BLaER1 treated with 17β-estradiol and CSF1 and Interleukin-3, amounts not matched to agents 10 nM and 100 nM (cell line): ENCODE measurements around the gene CAMK1G.
A peak's percentile ranks its signal among the peaks of the same experiment; 100 is the strongest.

Experiments used
- H3K27ac ChIP-seq, 11 experiments: shearing (Covaris generic); formaldehyde crosslinking; 2 replicates each; pipeline ENCODE4 v1.8.1; 2022
- H3K27me3 ChIP-seq, 11 experiments: shearing (Covaris generic); formaldehyde crosslinking; 2 replicates each; pipeline ENCODE4 v1.8.1; 2022
- H3K36me3 ChIP-seq, 11 experiments: shearing (Covaris generic); formaldehyde crosslinking; 2 replicates each; pipeline ENCODE4 v1.8.1; 2022
- H3K4me1 ChIP-seq, 10 experiments: shearing (Covaris generic); formaldehyde crosslinking; 2 replicates each; pipeline ENCODE4 v1.8.1; 2022
- H3K4me2 ChIP-seq, 11 experiments: shearing (Covaris generic); formaldehyde crosslinking; 2 replicates each; pipeline ENCODE4 v1.8.1; 2022
- H3K4me3 ChIP-seq, 10 experiments: shearing (Covaris generic); formaldehyde crosslinking; 2 replicates each; pipeline ENCODE4 v1.8.1; 2022
- H3K9ac ChIP-seq, 11 experiments: shearing (Covaris generic); formaldehyde crosslinking; 2 replicates each; pipeline ENCODE4 v1.8.1; 2022
- H3K9me3 ChIP-seq, 11 experiments: shearing (Covaris generic); formaldehyde crosslinking; replicated peaks in 1 of 11; 2 replicates each; pipeline ENCODE4 v1.8.1; 2022
- H4K20me1 ChIP-seq, 11 experiments: shearing (Covaris generic); formaldehyde crosslinking; 2 replicates each; pipeline ENCODE4 v1.8.1; 2022
- Cebpa-rat ChIP-seq, 11 experiments: shearing (Covaris generic); IDR thresholded peaks; 2 replicates each; pipeline ENCODE4 v1.8.1; 2022

CAMK1G gene

GRCh38 chr1:209626346-209627026 lies 43.0 kb downstream of the CAMK1G start:
- Histone ChIP-seq H3K36me3 (peaks cover 0 to 72% (median 0%) of the 10 kb centered on the region in 11 experiments; a peak in 12 of 22 replicates), H3K4me2 (peak overlapping the region in 9 of 11 experiments; percentile 7 to 85 (median 74); a peak in 16 of 22 replicates), H3K9me3 (peaks cover 0 to 5% (median 0%) of the 10 kb centered on the region in 11 experiments; a peak in 1 of 22 replicates), H3K27ac (peak overlapping the region in 9 of 11 experiments; percentile 6 to 45 (median 29); a peak in 11 of 22 replicates), H4K20me1 (no peaks in the 10 kb centered on the region), H3K4me3 (no peak overlapping the region), H3K9ac (peak overlapping the region in 3 of 11 experiments; percentile 8 to 44 (median 12); a peak in 1 of 22 replicates), H3K27me3 (no peaks in the 10 kb centered on the region), H3K4me1 (peaks cover 11 to 47% (median 39%) of the 10 kb centered on the region in 10 experiments)
- TF ChIP-seq Cebpa-rat (IDR thresholded peaks at IDR 0.05) = no peak

DNA sequence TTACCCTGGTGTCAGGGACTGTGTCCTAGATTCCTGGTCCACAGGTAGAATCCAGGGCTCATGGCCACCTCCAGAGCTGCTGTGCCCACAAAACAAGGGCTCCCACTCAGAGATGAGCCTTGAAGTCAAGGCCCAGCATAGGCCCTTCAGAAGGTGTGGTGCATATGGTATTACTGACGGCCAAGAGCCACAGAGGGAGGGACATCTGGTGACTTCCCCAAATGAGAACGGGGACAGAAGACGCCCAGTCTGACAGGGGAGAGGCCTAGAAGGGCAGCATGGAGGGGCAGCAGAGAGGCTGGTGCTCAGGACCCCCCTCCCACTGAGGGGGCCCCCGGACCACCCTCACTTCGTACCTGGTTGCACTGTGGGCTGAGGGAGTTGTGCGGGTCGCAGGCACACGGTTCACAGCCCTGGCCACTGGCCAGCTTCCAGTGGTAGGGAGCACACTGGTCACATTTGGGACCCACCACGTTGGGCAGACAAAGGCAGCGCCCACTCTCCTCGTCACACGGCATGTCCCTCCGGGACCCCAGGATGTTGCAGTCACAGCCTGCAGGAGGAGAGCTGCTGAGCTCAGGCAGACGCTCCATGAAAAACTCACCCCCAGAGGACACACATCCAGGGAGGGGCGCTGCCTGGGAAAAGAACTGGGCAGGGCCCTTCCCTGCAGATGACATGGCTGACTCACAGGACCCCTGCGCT lies 43.7 kb downstream of the CAMK1G start:
- Histone ChIP-seq H3K4me1 (peaks cover 18 to 54% (median 43%) of the 10 kb centered on the region in 10 experiments), H3K4me2 (peak overlapping the region; percentile 17 to 85 (median 58); a peak in 20 of 22 replicates), H3K9ac (0 out of 22 replicates have a peak overlapping the region, but pooled peaks of 1 of the 11 experiments have one; percentile 44), H3K27me3 (no peaks in the 10 kb centered on the region), H3K27ac (peak overlapping the region in 7 of 11 experiments; percentile 6 to 45 (median 26); a peak in 9 of 22 replicates), H3K36me3 (peaks cover 0 to 72% (median 0%) of the 10 kb centered on the region in 11 experiments; a peak in 11 of 22 replicates), H3K4me3 (no peak overlapping the region), H4K20me1 (no peaks in the 10 kb centered on the region), H3K9me3 (peaks cover 0 to 5% (median 0%) of the 10 kb centered on the region in 11 experiments; a peak in 1 of 22 replicates)
- TF ChIP-seq Cebpa-rat (IDR thresholded peaks at IDR 0.05) = no peak

DNA sequence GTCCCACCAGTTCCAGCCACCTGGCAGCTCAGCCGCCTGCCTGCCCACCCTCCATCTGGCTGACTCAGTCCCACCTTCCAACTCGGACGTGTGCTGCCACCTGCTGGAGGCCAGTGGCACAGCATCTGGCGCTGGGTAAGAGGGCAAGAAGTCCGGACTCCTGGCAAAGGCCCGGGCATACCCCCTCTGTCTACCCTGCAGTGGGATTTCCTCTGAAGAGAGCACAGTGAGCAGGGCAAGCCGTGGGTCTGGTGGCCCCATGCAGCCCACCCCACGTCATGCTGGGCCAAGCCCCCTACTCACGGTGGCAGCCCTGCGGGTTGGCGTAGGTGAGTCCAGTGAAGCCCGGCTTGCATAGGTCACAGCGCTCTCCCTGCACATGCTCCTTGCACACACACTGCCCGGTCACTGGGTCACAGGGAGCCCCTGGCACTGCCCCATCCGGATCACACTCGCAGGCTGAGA lies 44.2 kb downstream of the CAMK1G start:
- H3K9me3 ChIP-seq = peaks cover 0 to 5% (median 0%) of the 10 kb centered on the region in 11 experiments; a peak in 1 of 22 replicates
- peaks cover 0 to 72% (median 0%) of the 10 kb centered on the region in 11 experiments; a peak in 10 of 22 replicates for H3K36me3 ChIP-seq
- H3K4me1 ChIP-seq = peaks cover 18 to 58% (median 45%) of the 10 kb centered on the region in 10 experiments
- H3K4me3 ChIP-seq = no peak overlapping the region
- no peak overlapping the region for H3K9ac ChIP-seq
- H3K27me3 ChIP-seq = no peaks in the 10 kb centered on the region
- TF ChIP-seq Cebpa-rat (IDR thresholded peaks at IDR 0.05) = no peak
- H3K27ac ChIP-seq = 0 out of 22 replicates have a peak overlapping the region, but pooled peaks of 4 of the 11 experiments have one; percentile 13 to 45 (median 41)
- H4K20me1 ChIP-seq = no peaks in the 10 kb centered on the region
- peak overlapping the region; percentile 17 to 85 (median 58); a peak in 20 of 22 replicates for H3K4me2 ChIP-seq

GRCh38 chr1:209628618-209629299 lies 45.2 kb downstream of the CAMK1G start:
- Histone ChIP-seq H3K36me3 (peaks cover 0 to 67% (median 0%) of the 10 kb centered on the region in 11 experiments; a peak in 10 of 22 replicates), H3K27ac (no peak overlapping the region), H3K27me3 (no peaks in the 10 kb centered on the region), H3K4me1 (peaks cover 18 to 67% (median 53%) of the 10 kb centered on the region in 10 experiments), H3K4me3 (no peak overlapping the region), H3K4me2 (peak overlapping the region in 2 of 11 experiments; percentile 4 to 7; a peak in 1 of 22 replicates), H3K9ac (no peak overlapping the region), H3K9me3 (peaks cover 0 to 5% (median 0%) of the 10 kb centered on the region in 11 experiments; a peak in 1 of 22 replicates), H4K20me1 (no peaks in the 10 kb centered on the region)
- TF ChIP-seq Cebpa-rat (IDR thresholded peaks at IDR 0.05) = no peak

DNA sequence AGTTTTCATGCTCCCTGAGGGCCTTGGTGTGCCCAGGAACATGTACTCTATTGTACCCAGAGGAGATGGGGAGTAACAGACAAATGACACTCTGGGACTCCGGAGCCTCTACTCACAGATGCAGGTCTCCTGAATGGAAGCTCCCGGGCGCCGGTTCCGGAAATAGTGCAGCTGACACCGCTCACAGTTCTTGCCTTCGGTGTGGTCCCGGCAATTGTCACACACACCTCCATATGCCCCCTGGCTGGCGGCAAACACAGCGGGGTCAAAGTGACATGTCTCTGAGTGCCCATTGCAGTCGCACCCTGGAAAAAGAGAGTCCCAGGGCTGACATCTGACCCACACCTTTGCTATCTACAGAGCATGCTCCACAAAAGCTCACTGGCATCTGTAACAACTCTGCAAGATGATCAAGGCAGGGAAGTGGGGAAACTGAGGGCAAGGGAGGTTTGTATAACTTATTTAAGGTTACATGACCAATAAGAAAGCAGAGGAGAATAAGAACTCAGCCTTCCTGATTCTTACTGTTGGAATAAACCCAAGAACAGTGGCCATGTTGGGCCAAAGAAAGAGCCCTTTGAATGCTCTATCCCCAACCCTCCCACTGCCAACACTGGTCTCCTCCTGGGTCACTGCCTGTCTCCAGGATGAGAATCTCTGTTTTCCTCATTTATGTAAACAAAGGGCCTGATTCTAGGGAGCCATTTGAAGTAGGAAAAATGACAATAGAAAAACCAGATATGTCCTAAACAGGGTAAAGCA lies 46.3 kb downstream of the CAMK1G start:
- Histone ChIP-seq H4K20me1 (no peaks in the 10 kb centered on the region), H3K36me3 (peaks cover 0 to 66% (median 0%) of the 10 kb centered on the region in 11 experiments; a peak in 9 of 22 replicates), H3K27me3 (no peaks in the 10 kb centered on the region), H3K4me3 (no peak overlapping the region), H3K9me3 (peaks cover 0 to 2% (median 0%) of the 10 kb centered on the region in 11 experiments; a peak in 1 of 22 replicates), H3K27ac (no peak overlapping the region), H3K4me2 (no peak overlapping the region), H3K4me1 (peaks cover 18 to 72% (median 62%) of the 10 kb centered on the region in 10 experiments), H3K9ac (no peak overlapping the region)
- TF ChIP-seq Cebpa-rat (IDR thresholded peaks at IDR 0.05) = no peak

GRCh38 chr1:209630383-209631225 lies 47.1 kb downstream of the CAMK1G start:
- no peak for TF ChIP-seq Cebpa-rat (IDR thresholded peaks at IDR 0.05)
- Histone ChIP-seq H3K27ac (no peak overlapping the region), H3K4me3 (no peak overlapping the region), H3K27me3 (no peaks in the 10 kb centered on the region), H3K9ac (no peak overlapping the region), H4K20me1 (no peaks in the 10 kb centered on the region), H3K36me3 (peaks cover 0 to 58% (median 0%) of the 10 kb centered on the region in 11 experiments; a peak in 9 of 22 replicates), H3K9me3 (no peaks in the 10 kb centered on the region), H3K4me2 (peak overlapping the region in 1 of 11 experiments; percentile 9; a peak in 1 of 22 replicates), H3K4me1 (peaks cover 18 to 72% (median 61%) of the 10 kb centered on the region in 10 experiments)

GRCh38 chr1:209633335-209633997 lies 50.0 kb downstream of the CAMK1G start:
- Histone ChIP-seq H4K20me1 (no peaks in the 10 kb centered on the region), H3K4me3 (no peak overlapping the region), H3K27ac (no peak overlapping the region; a peak in 1 of 22 replicates), H3K36me3 (peaks cover 0 to 79% (median 0%) of the 10 kb centered on the region in 11 experiments; a peak in 10 of 22 replicates), H3K27me3 (no peaks in the 10 kb centered on the region), H3K4me2 (peak overlapping the region in 7 of 11 experiments; percentile 35 to 57 (median 47); a peak in 11 of 22 replicates), H3K4me1 (peaks cover 9 to 54% (median 35%) of the 10 kb centered on the region in 10 experiments; a peak in 17 of 20 replicates), H3K9ac (no peak overlapping the region), H3K9me3 (no peaks in the 10 kb centered on the region)
- no peak for TF ChIP-seq Cebpa-rat (IDR thresholded peaks at IDR 0.05)
